IPS-18a (cell line): ENCODE results near the gene ANKZF1.

Source experiments
- H3K27ac ChIP-seq: one replicate; pipeline ENCODE4 v1.5.1; 2013; ENCODE audit warnings: low read length
- H3K27me3 ChIP-seq: one replicate; pipeline ENCODE4 v1.6.1; 2013; ENCODE audit warnings: mild to moderate bottlenecking, low read length; ENCODE audit not compliant: control insufficient read depth, insufficient read depth
- H3K36me3 ChIP-seq: one replicate; pipeline ENCODE4 v1.6.1; 2013; ENCODE audit warnings: low read depth, low read length; ENCODE audit not compliant: control insufficient read depth
- H3K4me1 ChIP-seq: one replicate; pipeline ENCODE4 v1.6.1; 2013; ENCODE audit warnings: low read depth, low read length; ENCODE audit not compliant: control insufficient read depth
- H3K4me3 ChIP-seq: one replicate; pipeline ENCODE4 v1.5.1; 2013; ENCODE audit warnings: low read length
- H3K9ac ChIP-seq: one replicate; pipeline ENCODE4 v1.6.1; 2013; ENCODE audit warnings: mild to moderate bottlenecking, low read length, moderate library complexity
- H3K9me3 ChIP-seq: one replicate; pipeline ENCODE4 v1.6.1; 2013; ENCODE audit warnings: low read depth, low read length; ENCODE audit not compliant: control insufficient read depth

ANKZF1 gene

GRCh38 chr2:219281588-219281987 is 52.0 kb downstream of the ANKZF1 start:
- no peaks in the 10 kb centered on the region for H3K36me3 ChIP-seq
- H3K27ac ChIP-seq = no peak overlapping the region
- no peaks in the 10 kb centered on the region for H3K27me3 ChIP-seq
- no peak overlapping the region for H3K9ac ChIP-seq
- H3K9me3 ChIP-seq = no peaks in the 10 kb centered on the region
- no peak overlapping the region for H3K4me3 ChIP-seq
- H3K4me1 ChIP-seq = peaks cover 21% of the 10 kb centered on the region

GRCh38 chr2:219282375-219282774 is 52.8 kb downstream of the ANKZF1 start:
- H3K4me3 ChIP-seq = no peak overlapping the region
- H3K9me3 ChIP-seq = no peaks in the 10 kb centered on the region
- H3K9ac ChIP-seq = no peak overlapping the region
- H3K36me3 ChIP-seq = no peaks in the 10 kb centered on the region
- H3K27ac ChIP-seq = no peak overlapping the region
- H3K27me3 ChIP-seq = no peaks in the 10 kb centered on the region
- peaks cover 19% of the 10 kb centered on the region for H3K4me1 ChIP-seq

GRCh38 chr2:219282943-219283581 is 53.5 kb downstream of the ANKZF1 start:
- no peak overlapping the region for H3K9ac ChIP-seq

GRCh38 chr2:219284501-219285372 is 55.1 kb downstream of the ANKZF1 start:
- Histone ChIP-seq H3K4me1 (peaks cover 6% of the 10 kb centered on the region), H3K9me3 (no peaks in the 10 kb centered on the region), H3K27me3 (no peaks in the 10 kb centered on the region), H3K27ac (no peak overlapping the region), H3K9ac (no peak overlapping the region), H3K36me3 (no peaks in the 10 kb centered on the region), H3K4me3 (no peak overlapping the region)

More at GRCh38 chr2:219282943-219283581, 53.5 kb downstream of the ANKZF1 start:
- Histone ChIP-seq H3K4me3 (no peak overlapping the region), H3K36me3 (no peaks in the 10 kb centered on the region), H3K4me1 (peaks cover 14% of the 10 kb centered on the region), H3K27ac (no peak overlapping the region), H3K9me3 (no peaks in the 10 kb centered on the region), H3K27me3 (no peaks in the 10 kb centered on the region)

GRCh38 chr2:219285373-219285735 is 55.7 kb downstream of the ANKZF1 start:
- no peak overlapping the region for H3K27ac ChIP-seq
- no peaks in the 10 kb centered on the region for H3K4me1 ChIP-seq
- H3K27me3 ChIP-seq = no peaks in the 10 kb centered on the region
- H3K36me3 ChIP-seq = no peaks in the 10 kb centered on the region
- H3K9ac ChIP-seq = no peak overlapping the region
- no peaks in the 10 kb centered on the region for H3K9me3 ChIP-seq
- H3K4me3 ChIP-seq = no peak overlapping the region

- Histone ChIP-seq H3K4me3 (no peak overlapping the region), H3K4me1 (no peaks in the 10 kb centered on the region), H3K9me3 (no peaks in the 10 kb centered on the region), H3K9ac (no peak overlapping the region), H3K36me3 (no peaks in the 10 kb centered on the region), H3K27ac (no peak overlapping the region), H3K27me3 (no peaks in the 10 kb centered on the region)
Measured at GRCh38 chr2:219285894-219286425, 56.4 kb downstream of the ANKZF1 start.
